Tongue (tissue), 2 donors: ENCODE results near the gene CCDC70. TPM values are rescaled to one million over a fixed set of nuclear protein-coding genes. Genes with fewer than 3 reads are reported as not detected.

Source experiments
- DNase-seq: peaks from one replicate; pipeline ENCODE4 v3.0.0-alpha.2; 2015
- total RNA-seq: library from RNA; depleted of rRNA; stranded (reverse); fragments of >200 nt; gene quantifications from one replicate; pipeline ENCODE4 v1.2.3, GENCODE V29; 2014

Gene CCDC70
- total RNA-seq, 1 donor from 2014 or later = not detected

DNA sequence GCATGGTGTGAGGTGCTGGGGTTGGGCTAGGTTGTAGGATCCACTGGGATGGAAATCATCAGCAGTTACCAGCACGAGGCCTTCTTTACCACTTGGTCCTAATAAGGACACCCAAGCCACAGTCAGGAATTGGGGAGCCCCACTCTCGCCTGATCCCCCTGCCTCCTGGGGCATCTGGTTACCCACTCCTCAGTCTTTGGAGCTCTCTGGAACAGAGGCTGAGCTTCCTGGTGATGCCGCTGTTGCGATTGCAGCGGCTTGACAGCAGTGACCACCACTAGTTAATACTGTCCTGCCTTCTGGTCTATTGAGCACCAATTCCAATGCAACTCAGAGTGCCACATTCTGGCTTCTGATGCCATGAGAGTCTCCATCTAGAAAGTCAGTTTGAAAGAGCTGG lies 30.2 kb upstream of the CCDC70 start:
- no peak for DNase-seq

DNA sequence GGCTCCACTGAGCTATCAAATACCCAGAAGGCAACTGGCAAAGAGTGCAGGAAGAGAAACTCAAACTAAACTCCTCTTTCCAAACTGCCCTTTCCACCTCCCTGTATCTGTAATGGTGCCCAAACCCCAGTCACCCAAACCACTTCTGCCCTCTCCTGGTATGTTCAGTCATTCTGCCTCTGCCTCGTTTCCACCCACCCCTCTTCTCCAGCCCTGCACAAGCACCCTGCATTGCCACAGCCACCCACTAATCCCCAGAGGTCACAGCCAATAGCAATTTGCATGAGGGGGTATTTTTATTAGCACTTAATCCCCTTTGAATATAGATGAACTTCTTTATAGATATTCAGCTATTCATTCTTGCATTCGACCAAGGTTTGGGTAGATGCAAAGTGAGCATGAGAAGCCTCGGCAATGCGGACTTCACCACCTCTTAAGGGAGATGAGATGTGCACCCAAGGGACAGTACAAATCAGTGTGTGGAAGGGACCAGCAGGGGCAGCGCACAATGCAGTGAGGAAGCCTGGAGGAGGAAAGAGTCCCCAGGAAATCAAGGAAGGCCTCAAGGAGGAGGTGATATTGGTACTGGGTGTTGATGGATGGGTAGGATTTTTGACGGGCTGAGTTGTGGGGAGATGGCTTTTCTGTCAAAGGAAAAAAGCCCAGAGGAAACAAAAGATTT lies 29.2 kb upstream of the CCDC70 start:
- DNase-seq = peak; percentile 30

DNA sequence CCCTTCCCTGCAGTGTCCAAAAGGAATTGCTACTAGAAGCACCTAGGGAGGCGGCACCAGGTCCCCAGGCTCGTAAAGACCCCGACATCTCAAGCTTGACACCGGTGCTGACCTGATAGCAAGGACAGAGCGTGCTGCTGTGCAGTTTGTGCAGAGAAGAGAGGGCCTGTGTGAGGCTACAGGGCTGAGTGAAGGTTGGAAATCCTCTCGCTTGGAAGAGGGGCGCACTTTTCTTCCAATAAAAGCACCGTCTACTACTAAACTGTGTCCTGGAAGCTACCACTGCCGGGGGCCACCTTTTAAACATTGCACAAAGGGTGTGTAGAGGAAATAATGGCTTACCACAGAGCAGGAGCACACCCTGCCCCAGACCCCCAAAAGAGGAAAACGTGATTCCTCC lies 27.8 kb upstream of the CCDC70 start:
- no peak for DNase-seq

DNA sequence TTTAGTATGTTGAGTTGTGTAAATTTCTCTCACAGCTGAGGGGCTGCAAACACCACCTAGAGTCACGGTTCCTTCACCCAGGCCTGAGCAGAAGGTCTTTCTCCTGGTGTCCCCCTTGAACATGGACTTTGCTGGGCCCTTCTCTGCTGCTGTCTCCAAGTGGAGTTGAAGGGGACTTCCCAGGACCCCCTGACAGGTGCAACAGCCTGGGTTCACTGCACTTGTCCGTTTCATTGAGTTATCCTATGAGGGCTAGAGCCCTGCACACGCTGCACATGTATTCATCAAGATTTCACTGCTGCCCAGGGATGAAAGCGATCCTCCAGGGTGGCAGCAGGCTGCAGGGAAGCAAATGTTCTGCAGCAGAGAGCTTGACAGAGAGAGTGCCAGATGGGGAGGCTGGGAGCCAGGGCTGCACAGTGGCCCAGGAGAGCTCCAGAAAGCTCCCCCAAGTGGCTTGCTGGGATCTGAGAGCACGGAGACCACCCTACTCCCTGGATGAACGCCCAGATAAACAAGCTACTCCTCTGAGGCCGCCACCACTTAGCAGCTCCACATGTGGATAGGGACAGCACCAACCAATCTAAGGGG lies 27.1 kb upstream of the CCDC70 start:
- DNase-seq = peak; percentile 54

DNA sequence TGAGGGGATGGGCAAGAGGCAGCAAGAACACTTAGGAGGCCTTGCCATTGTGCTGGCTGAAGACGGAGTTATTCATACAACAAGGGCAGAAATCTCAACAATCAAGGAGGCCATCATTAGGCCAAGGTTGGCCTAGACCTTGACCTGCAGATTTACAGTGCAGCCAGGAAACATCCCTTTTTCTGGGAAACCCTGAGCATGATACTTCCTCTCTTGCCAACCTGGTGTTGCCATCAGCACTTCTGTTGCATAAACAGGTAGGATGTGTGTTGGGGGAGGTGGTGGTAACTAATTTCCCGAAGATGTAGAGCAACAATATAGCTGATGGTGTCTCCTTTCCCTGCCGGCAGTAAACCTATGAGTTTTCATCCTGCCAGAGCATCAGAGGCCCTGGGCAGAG lies 24.8 kb upstream of the CCDC70 start:
- DNase-seq = no peak

DNA sequence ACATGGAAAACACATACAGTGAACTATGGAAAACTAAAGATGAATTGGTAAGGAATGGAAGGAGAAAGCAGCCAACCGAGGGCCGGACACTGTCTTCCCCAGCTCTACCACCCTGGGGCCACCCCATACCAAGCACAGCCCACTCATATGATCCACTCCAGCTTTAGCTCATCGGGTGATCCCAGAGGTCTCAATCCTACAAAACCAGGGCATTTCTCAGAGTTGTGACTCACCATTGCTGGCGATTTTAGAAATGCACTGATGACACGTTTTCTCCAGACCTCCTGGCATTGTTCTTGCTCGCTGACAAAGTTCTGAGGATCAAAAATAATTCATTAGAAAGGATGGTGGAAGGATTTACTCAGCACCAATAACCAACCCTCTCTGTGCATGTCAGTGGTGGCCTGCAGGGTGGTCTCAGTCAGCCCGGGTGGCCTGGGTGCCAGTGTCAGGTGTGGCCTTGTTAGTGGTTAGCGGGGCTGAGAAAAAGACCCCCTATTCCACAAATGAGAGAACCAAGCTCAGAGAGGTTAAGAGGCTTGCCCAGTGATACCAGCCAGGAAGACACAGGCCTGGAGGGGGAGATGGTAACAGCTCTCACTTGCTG lies 23.4 kb upstream of the CCDC70 start:
- DNase-seq = no peak

DNA sequence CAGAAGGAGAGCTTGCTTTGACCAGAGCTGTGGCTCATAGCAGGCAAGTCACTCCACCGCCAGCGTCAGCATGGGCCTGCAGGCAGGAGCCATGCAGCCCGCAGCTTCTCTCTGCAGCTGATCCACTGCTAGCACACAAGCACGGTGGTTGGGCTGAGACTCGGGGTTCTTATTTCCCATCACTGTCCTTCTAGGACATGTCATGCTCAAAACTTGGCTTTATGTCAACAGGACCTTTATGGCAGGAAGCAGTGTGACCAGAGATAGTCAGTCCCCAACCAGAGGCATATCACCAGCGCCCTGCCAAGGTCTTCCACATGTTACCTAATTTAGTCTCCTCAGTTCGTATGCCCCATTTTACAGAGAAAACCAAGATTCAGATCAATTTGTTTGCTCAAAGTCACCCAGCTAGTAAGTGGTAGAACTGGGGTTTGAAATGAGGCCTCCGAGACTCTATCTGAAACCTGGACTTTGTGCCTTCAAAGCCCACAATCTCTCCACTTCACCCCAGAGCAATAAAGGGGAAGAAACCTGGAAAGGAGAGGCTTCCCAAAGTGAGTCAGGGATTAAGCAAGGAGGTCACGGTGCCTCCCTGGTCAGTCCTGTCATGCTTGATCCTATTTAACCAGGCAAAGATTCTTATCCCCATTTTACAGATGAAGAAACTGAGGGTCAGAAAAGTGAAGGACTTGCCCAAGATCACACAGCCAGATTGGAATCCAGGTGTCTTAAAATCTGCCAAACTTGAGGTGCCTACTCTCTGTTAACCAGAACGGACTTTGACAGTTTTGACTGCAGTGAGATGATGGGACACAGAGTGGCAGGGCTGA lies 21.8 kb upstream of the CCDC70 start:
- DNase-seq = no peak

DNA sequence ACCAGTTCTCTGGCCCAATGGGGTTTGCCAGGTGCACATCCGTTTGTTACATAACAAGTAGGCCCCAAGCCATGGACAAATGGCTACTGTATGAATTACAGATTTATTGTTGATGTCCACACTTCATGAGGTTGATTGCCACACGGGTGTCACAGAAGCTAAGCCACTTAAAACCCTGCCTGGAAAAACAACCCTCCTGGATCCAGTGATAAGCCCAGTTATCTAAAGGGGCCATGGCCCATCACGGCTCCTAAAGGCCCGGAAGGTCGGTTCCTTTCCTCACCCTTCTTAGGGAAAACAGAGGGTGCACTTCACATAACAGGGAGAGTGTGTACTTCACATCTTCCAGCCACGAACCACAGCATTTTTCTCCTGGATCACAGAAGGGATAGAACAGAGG lies 20.9 kb upstream of the CCDC70 start:
- no peak for DNase-seq

DNA sequence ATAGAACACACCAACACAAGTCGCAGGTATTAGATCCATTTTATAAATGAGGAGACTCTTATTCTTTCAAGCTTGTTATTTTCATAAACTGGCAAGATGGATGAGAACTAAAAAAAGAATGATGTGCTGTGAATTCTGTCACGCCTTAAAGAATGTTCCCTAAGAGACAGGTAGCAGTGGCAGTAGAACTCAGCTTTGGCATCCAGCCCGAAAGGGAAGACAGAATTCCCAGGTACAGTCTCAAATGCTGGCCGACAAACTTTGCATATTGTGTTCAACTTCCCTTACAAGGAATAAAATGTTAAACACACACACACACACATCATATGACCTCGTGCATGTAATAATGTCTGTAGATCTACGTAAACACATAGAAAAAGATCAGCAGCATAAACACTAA lies 20.0 kb upstream of the CCDC70 start:
- no peak for DNase-seq

DNA sequence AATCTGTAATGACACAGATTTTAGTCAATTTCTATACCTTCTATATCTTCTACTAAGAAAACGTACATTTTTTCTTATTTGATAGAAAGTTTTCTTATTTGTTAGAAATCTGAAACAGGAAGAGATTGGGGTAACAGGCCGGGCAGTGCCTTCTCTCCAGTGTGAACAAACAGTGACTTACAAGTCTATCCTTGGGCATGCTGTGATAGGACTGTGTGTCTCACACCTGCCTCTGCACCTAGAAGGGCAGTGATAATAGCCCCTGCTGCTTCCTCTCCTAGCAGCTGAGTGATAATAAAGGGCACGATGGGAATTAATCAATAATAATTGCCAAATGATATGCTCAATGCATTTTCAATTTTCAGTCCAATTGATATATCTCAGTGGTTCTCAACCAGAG lies 18.2 kb upstream of the CCDC70 start:
- no peak for DNase-seq

DNA sequence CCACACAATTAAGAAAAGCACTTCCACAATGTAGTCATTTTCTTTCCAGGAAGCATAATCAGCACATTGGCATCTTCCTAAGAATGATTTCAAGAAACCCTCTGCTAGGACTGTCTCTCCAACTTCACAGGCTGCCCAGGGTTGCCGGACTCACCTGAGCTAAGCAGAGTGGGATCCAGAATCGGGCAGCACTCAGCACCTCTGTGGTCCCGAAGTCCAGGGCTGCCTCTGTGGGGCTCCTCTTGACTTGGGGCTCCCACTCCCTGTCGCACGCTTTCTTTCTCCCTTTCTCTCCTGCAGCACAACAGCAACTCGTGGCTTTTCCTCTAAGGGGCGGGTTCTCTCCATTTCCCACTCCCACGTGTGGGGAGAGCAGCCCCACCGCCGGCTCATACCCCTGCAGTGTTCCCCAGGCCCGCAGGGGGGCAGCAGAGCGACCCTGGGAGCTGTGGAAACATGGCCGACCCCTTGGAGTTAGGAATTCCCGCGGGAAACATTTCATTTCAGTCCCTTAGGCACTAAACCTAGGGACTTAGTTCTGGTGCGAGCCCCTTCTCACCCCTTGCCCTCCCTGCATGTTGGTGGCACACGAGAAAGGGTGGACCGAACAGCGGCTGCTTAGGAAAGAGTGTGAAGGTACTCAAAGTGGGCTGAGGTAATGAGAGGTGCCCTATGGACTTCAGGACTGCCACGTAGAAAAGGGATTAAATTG lies 16.8 kb upstream of the CCDC70 start, which contains the start of gene TMEM272:
TSS of gene TMEM272 (minus strand) at position 316 of the 712 bp plus-strand sequence. CDS start 6,647 bp downstream, outside the sequence.
- DNase-seq = peak; percentile 60

DNA sequence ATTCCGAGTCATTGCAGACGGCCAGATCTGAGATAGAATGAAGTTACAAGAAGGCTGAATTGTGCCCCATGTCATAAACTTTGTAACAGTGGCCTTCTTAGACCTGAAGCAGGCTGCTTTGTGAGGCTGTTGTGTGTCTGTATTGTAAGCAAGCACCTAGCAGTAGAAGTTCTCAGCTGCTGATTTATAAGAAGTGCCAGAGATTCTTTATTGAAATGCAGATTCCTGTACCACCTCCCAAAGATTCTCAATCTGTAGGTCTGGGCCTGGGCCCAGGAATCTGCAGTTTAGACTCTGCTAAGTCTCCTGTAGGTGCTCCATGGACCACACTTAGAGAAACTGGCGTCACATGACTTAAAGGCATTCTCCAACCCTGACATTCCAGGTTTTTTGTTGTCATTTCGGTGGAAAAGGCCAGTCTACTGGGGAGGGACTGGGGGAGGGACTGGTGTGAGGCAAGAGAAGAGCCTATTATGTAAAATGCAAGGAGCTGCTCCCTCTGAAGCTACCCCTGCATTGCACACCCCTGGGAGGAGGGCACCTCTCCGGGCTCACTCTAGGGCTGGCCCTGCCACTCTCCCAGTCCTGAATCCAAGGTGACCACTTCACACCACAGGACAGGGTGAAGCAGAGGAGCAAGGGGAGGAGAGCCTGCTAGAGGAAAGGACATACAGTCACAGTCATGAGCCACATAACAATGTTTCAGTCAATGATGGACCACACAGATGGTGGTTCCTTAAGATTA lies 16.0 kb upstream of the CCDC70 start:
- no peak for DNase-seq

DNA sequence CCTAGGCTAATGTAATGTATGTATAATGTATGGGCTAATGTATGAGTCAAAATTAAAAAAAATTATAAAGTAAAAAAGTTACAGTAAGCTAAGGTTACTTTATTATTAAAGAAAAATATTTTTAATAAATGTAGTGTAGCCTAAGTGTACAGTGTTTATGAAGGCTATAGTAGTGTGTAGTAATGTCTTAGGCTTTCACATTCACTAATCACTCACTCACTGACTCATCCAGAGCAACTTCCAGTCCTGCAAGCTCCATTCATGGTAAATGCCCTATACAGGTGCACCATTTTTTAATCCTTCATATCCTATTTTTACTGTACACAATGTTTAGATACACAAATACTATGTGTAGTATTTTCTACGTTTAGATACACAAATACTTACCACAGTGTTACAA lies 15.0 kb upstream of the CCDC70 start:
- DNase-seq = no peak

DNA sequence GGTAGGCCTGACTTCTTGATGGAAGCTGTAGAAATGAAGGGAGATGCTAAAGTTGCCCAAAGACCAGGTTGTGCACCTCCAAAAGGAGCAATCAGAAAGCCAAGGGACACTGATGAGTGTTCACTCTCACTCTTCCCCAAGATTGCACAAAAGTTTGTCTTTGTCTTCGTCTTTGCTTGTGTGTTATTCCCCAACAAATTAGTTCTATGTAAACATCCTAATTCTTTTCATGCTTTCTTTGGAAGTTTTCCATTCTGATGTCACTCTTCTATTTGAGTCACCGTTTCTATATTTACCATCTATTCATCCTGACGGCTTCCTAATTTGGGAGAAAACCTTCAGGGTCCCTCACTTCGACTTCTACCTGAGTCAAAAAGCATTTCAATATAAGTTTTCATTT lies 13.1 kb upstream of the CCDC70 start:
- DNase-seq = no peak

DNA sequence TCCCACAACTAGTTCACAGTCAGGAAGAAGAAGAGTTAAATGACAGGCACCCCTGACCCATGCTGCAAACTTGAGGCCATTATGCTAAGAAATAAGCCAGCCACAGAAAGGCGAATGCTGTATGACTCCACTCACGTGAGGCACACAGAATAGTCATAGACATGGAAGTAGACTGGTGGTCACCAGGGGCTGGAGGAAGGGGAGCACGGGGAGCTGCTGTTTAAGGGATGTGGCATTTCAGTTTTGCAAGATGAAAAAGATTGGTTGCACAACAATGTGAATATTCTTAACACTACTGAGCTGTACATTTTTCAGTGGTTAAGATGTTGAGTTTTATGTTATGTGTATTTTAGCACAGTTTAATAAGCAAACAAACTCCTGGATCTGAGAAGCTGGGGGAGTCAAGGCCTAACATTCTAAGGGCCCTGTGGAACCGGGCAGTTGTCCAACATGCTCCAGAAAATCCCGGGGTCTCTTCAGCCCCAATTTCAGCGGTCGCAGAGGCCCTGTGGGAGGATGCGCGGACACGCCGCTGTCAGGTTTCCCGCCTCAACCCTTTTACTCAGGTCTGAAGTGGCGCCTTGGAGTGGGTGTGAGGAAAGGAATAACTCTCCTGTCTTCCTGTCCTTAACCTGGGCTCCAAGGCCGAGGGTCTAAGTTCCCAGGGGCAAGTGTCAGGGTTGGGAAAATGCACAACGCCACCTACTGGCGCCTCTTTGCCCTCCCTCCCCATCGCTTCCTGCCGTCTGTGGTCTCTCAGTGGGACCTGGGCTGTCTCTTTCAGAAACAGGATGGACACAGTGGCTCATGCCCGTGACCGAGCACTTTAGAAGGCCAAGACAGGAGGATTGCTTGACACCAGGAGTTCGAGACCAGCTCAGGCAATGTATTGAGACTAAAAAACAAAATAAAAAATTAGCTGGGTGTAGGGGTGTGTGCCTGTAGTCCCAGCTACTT lies 12.3 kb upstream of the CCDC70 start:
- DNase-seq = no peak

DNA sequence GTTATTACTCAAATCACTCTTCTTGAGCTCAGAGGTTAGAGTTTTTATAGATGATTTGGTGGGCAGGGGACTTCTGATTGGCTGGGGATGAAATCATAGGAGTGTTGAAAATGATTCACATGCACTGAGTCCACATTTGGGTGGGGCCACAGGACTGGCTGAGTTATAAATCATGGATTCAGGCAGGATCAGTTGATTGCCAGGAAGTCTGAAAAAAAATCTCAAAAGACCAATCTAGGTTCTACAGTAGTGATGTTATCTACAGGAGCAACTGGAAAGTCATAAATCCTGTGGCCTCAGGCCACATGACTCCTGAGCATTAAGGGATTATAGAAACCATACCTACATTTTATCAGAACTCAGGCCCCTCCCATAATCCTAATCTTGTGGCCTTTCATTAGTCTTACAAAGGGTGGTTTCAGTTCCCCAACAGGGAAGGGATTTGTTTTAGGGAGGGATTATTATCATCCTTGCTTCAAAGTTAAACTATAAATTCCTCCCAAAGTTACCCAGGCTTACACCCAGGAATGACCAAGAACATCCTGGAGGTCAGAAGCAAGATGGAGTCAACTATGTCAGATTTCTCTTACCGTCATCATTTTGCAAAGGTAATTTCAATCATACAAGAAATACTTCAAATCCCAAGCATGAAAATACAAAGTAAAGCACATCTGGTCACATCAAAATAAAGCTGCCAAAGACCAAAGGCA lies 5.6 kb upstream of the CCDC70 start:
- DNase-seq = no peak

DNA sequence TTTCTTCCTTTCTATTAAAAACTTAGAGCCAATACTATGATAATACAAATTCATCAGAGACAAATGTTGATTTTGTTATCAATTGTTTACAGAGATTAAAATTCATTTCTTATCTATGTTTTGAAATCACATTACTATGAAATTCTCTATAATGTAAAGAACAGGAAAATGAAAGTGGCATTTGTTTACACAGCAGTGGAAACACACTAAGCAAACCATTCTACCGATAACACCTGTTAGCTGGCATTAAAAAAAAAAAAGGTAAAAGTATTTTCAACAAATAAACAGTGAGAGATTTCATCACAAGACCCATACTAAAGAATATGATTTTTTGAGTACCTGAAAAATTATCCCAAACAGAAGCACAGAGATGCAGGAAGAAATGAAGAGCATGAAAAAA lies 4.8 kb upstream of the CCDC70 start:
- DNase-seq = no peak

DNA sequence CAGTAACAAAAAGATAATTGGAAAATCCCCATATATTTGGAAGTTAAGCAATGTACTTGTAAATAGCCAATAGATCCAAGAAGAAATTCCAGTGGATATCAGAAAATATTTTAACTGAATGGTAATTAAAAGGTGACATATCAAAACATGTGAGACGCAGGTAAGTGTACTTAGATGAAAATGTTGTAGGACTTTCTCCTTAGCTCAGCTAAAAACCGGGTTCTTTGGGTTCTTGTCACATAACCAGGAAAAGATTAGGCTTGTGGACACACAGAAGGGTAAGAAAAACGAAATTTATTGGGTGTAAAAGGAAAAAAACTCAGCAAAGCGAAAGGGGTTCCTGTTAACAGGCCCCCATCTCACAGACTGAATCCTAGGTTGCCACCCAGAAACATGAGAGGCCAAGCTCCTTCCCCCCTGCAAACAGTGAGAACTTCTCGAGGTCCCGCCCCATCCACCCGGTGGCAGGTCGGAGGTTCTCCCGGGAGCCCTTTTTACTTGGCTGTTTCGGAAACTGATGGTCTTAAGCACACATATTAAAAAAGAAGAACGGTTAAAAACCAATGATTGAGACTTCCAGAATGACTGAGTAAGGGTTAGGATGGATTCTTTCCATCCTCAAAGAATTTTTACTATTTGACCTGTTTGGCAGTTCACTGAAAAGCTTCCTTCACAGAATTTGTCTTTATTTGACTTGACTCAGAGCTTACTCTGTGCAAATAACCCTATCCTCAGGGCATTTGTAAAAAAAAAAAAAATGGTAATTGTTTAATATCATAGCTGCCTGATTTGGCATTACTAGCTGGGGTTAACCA lies 3.1 kb upstream of the CCDC70 start:
- no peak for DNase-seq

DNA sequence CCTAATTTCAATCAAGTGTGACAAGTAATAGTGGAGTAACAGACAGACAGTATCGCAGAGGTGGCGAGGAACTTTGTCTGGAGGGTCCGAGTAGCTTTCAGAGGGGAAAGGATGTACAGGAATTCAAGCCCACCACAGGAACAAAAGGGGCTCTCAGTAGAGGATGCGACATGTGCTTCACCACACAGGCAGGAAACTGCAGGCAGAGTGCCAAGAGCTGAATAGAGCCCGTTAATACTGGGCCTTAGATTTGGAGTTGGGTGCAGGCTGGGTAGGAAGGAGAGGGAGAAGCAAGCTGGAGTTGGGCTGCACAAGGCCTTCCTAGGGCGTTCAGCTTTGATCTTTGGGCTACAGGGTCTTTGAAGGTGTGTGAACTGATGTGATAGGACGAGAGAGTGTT lies 1.2 kb downstream of the CCDC70 start:
- DNase-seq = no peak
